ENCODE results near the gene MICAL2.
"Not testable (repeated sequence)": the region's sequence is repeated elsewhere in the genome, so short reads cannot be mapped to it uniquely, and the experiment has no call there.

The MICAL2 gene

DNA sequence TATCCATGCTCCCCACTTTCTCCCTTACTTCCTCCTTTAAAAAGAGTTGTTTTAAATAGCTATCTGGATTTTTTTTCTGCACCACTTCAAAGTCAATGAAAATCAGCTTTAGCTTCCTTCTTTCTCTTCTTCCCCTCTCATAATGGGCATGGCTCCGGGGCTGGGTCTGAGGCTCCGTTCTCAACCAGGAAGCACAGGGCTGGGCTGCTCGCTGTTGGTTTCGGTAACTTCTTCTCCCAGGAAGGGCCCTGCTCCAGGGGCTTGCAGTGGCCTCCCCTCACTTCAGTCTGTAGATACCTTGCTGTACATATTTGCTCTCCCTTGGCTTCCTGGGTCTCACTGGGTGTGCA, 23.8 kb downstream of the MICAL2 start:
- DNase-seq (ENCODE audit: low spot score) = no peak

DNA sequence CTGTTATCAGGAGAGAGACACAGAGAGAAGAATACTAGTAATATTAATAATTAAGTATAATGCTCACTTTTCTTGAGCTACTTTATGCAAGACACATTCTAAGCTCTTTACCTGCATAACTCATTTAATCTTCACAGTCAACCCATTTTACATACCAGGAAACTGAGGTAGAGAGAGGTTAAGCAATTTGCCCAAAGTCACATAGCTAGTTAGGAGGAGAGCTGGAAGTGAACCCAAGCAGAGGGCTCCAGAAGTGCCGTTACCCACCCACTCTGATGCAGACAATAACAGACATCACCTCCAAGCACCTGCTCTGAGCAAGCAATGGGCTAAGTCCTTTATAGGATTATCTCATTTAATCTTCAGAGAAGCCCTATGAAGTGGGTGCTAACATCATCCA, 24.8 kb downstream of the MICAL2 start:
- no peak for DNase-seq (ENCODE audit: low spot score)

DNA sequence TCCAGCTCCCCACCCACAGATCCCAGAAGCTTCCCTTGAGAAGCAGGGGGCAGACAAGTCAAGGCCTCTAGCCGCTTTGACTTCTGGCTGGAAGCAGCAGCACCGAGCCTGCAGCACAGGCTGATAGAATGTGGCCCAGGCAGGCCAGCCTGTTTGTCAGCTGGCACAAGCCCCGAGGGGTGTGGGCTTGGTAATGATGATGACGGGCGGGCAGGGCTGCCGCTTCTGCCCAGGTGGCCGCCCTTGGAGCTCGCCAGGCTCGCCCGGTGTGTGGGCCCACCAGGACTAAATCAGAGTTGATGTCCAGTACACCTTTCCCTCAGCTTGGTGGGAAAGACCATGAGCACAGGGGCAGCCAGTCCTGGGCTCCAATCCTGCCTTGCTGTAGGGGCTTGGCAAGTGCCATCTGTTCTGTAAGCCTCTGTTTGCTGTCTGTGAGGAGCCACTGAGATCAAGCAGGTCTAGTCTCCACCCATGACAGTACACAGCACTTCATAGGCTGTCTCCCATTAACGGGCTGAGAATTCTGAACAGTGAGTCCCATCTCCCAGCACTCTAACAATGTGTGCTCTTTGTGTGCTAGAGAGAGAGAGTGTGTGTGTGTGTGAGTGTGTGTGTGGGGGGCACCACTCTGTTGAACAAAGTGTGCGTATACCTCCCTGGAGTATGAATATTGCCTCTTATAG, 26.8 kb downstream of the MICAL2 start:
- no peak for DNase-seq (ENCODE audit: low spot score)

DNA sequence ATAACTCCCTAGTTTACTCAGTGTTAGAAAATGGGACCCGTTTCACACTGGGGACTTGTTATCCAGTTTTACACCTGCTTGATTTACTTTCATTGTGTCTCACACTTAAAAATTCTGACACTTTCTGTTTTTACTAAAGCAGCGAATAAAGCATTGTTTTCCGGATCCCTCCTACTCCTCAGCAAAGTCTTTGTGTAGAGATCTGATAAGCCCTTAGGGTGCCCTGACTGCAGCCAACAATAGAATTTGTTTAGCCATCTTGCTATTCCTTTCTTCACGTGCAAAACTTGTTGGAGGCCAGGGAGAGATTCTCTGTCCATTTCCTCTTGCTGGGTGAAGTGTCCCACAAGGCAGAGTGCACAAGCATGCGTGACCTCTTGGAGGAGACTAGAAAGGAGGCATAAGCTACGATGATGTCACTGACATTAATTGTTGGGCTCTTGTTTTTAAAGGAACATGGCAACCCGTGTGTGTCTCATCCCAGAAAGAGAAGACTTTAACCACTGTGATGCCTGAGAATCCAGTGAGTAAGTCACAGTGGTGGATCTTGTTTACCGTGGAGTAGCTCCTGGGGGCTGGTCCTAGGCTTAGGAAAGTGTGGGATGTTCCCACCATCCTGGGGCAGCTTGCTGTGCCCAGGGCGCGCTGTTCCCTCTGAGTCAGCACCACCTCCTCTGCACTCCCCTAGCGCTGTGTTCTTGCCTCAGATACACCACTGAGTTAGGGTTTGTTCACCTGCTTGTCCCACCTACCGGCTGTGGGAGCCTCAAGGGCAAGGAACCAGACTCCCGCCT, 27.7 kb downstream of the MICAL2 start:
- DNase-seq (ENCODE audit: low spot score) = peak; percentile 32

DNA sequence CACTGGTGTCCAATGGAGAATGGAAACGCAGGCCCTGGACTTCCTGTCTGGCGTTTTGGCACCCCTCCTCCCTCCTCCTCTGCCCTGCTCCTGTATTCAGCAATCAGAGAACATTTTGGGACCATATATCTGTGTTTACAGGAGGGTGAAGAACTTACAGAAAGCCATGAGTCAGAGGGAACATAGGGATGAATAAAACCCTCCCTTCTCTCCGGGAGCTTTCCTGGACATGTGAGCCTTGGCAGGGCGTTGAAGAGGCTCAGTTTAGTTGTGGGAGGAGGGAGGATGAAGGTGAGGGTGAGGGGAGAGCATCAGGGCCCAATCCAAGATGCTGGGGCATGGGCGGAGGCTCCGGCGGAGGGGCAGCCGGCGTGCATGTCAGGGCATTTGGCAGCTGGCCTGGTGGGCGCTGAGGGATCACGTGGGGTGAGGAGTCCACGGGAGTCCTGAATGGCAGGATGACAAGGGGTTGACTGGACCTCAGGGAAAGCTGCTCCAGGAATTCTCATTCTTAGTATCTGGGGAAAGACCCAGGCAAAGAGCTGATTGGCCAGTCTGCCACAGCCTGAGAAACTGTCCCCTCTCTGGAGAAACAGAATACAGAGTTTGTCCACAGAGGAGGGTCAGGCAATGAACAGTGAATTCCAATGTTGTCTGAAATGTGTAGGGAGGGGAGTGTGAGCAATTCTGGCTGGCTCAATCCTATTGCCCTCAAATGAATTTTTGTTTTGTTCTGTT, 28.9 kb downstream of the MICAL2 start:
- DNase-seq (ENCODE audit: low spot score) = peak; percentile 28

DNA sequence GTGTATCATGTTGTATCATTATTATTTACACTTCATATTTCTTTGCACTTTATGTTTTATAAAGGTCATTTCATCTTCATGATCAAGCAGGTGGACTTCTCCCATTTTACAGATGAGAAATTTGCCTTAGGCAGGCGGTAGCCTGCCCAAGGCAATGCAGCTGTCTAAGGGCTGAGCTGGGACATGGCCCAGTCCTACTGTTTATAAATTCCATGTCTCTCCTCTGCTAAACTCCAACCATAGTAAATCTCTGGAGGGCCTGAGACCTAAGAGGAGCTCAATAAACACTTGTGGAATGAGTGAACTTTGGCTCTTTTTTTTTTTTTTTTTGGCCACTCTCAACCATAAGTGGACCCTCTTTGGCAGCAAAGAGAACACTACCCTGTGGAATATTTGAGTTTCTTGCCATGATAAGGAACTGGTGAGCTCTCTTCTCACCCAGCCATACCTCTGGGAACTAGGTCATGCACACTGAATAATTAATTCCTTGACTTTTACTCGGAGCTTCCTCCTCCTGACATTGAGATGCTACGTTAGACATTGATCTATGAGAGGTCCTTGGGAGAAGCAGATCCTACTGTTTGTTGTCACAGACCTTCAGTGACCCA, 29.9 kb downstream of the MICAL2 start:
- no peak for DNase-seq (ENCODE audit: low spot score)

DNA sequence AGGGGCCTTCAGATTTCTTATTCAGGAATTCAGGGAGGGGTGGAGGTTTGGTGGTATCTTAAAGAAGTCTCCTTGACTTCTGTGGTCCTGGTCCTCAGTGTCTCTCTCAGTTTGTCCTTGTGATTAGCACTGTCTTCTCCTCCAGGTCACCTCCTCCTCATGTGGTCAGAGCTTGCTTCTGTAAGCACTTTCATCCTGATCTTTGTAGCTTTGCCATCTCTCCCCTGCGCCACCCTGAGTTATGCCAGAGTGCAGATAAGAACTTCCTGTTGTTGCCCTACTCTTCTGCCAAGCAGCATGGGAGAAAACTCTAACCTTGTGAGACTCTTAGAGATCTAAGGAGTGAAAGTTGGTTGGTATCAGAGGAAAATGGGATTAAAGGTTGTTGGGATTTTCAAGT, 30.9 kb downstream of the MICAL2 start:
- DNase-seq (ENCODE audit: low spot score) = no peak

DNA sequence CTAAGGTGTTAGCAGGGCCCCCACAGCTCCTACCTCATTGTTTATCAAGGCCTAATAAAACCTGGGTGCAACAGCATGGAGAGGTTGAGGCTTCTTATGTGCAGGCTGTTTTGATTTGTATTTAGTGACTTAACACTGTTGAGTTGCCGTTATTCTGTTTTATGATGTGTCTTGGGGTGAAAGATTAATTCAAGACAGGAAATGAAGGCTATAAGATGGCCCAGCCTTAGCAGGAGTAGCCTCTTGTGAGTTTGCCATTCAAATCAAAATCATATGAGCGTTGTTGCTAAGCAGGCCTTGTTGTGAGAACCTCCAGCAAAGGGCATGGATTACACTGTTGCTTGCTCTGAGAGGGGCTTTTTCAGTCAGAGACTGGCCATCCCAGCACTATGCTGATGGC, 31.8 kb downstream of the MICAL2 start:
- no peak for DNase-seq (ENCODE audit: low spot score)

DNA sequence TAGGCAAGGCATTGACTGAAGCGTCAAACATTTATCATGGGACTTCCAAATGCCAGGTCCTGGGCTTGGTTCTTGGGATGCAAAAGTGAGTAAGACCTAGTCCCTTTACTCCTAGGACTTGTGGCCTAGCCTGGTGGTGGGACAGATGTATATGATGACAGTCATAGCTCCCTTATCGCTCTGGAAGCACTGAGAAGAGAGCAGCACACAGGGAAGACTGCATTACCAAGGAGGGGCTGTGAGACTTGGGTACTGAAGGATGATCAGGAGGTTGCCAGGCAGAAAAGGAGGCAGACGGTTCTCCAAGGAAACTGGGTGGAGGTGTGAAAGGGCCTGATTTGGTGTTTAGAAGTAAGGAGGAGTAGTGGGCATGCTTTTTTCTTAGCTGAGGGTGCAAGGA, 32.5 kb downstream of the MICAL2 start:
- DNase-seq (ENCODE audit: low spot score) = no peak

DNA sequence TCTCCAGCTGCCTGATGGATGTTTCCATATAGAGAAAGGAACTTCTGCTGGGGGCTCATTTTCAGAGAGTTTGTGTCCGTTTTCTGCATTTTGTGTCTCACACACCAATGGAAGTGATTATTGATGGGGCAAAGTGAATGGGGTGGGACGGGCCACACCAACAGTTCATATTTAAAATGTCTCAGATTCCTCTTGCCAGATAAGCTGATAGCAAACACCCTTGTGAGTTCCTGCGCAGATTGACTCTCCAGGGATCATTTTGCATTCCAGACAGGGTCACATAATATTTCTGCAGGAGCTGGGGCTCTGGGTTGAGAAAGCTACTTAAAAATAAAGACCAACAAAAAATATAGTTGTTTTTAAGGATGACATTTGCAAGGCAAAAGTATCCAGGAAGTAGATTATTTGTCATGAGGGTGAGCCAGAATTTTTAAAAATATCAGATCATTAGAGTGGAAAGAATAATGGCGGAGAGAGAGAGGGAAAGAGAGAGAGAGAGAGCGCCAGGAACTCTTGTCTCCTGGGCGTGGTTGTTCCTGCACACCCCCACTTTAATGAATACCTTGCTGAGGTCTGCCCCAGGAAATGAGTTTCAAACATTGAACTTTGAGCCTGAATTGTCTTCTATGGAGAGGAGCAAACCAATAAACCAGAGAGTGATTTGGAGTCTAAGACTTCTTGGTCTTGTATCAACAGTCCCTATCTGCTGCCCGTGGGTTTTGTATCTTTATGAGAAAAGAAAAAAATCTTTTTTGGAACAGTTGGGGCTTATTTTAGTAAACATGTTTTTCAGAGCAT, 33.3 kb downstream of the MICAL2 start:
- no peak for DNase-seq (ENCODE audit: low spot score)

DNA sequence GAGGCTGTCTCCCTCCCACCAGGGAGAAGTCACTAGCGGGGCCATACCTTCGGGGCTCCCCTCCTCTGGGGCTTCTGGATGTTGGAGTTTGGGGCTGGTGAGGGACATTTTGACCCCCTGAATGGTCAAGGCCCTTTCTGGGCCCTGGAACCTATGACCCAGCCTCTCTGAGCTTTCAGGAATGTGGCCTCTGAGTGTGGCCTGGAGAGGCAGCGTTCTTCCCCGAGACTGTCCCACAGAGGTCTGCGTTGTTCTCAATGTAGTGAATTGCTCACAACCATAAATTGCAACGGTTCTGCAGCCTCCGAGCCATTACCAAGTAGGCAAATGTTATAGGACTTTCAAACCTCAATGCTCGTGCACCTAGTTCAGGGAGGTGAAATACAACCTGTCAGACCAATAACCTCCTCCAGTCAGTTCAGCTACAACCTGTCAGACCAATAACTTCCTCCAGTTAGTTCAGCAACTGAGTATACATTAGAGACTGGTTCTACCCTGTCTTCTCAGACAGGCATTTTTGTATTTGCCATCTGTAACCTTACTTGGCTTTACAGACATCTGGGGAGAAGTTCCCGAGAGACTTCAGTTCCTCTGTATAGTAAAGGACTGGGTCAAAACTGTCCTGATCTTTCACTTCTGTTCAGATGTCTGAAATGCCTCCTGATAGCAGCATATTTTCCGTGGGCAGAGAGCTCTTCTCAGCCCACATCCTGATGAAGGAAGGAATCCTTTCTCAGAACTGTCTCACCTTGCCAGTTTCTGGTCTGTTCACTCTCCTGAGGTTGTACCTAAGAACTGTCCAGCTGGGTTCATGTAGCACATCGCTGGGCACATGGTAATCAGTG, 34.2 kb downstream of the MICAL2 start:
- DNase-seq (ENCODE audit: low spot score) = no peak

DNA sequence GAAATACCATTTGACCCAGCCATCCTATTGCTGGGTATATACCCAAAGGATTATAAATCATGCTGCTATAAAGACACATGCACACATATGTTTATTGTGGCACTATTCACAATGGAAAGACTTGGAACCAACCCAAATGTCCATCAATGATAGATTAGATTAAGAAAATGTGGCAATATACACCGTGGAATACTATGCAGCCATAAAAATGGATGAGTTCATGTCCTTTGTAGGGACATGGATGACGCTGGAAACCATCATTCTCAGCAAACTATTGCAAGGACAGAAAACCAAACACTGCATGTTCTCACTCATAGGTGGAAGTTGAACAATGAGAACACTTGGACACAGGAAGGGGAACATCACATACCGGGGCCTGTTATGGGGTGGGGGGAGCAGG, 36.3 kb downstream of the MICAL2 start:
- DNase-seq (ENCODE audit: low spot score) = not testable (repeated sequence)

DNA sequence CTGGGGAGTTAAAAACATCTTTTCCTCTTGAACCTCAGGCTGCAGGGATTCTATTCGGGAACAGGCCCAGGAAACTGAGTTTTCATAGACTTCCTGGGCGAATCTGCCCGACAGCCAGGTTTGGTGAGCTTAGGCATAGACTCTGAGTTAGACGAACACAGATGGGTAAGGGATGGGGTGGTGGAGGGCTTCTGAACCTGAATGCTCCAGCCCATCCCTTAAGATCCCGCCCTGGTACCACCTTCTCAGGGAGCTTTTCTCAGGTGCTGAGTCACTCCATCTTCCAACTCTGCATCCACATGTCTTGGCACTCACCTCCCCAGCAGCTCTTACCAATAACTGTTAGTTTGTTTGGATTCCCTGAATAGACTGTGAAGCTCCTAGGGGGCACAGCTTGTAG, 37.4 kb downstream of the MICAL2 start:
- no peak for DNase-seq (ENCODE audit: low spot score)

DNA sequence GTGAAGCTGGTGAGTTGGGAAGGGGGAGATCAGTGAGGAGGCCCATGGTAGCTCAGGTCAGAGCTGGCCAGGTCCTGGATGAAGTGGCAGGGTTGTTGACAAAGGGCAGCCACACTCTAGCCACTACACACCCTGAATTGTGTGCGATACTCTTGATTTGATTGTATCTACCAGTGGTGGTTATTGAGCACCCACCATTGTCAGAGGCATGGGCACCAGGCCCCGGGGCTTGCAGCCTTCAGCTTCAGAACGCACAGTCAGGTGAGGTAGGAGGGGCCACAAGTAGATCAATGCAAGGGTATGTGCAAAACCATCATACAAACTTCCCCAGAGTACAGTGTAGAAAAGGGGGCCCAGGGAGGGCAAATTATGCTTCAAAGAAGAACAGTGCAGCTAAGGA, 38.1 kb downstream of the MICAL2 start:
- DNase-seq (ENCODE audit: low spot score) = no peak

DNA sequence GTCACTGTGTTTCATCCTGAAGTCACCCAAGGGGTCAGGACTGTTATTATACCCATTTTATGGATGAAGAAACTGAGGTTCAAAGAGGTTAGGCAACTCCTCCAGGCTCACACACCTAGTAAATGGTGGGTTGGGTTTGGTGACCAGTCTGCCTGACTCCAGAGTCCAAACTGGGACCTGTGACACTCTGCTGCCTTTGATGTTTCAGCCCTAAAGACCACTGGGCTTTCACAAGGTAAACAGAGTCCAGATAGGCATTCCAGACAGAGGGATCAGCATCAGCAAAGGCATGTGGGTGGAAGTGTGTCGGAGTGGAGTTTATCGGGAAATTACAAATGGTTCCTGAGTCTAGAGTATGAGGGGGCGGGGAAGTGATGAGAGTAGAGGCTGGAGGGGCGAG, 38.5 kb downstream of the MICAL2 start:
- DNase-seq (ENCODE audit: low spot score) = no peak

DNA sequence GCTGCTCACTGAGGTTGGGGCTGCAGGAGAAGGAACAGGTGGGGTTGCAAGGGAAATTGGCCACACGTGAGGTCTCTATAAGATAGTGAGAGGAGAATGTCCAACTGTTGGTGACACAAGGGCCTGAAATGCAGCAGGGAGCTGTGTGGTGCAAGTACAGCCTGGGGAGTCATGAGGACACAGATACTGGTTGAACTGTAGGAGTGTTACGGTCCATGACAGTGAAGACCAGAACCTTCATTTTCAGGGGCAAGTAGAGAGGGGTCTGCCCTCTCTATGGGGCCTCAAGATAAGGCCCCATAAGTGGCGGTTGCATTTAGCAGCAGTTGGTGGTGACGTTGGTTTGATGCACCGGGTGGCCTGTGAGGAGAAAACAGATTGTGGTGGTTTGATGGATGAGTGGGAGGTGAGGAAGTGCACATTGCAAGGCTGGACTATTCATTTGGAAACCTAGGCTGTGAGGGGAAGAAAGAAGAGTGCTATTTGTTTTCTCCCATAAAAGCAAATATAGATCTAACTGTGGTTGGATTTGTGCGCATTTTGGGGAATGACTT, 39.4 kb downstream of the MICAL2 start:
- DNase-seq (ENCODE audit: low spot score) = no peak

DNA sequence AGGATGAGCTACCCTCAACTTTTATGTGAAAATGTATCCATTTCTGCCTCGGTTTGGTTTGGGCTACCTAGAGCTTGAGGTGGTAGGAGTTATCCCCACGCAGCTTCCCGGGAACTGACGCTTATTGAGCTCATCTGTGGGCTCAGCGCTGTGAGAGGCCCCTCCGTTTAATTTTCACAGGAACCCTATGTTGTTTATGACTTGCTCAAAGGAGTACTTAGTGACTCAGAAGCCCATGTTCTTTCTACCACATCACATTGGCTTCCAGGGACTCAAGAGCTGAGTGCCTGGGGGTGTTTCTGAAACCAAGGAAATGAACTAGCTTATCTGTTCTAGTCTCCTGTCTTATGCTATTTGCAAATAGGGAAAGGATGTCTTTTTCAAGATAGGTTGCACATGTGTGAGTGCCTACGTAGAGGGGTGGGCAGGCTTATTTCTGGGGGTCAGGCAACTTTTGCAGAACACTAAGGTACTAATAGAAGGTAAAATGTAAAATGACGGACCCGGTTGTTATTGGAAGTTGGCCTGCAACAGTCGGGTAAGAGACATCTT, 40.5 kb downstream of the MICAL2 start:
- DNase-seq (ENCODE audit: low spot score) = no peak

DNA sequence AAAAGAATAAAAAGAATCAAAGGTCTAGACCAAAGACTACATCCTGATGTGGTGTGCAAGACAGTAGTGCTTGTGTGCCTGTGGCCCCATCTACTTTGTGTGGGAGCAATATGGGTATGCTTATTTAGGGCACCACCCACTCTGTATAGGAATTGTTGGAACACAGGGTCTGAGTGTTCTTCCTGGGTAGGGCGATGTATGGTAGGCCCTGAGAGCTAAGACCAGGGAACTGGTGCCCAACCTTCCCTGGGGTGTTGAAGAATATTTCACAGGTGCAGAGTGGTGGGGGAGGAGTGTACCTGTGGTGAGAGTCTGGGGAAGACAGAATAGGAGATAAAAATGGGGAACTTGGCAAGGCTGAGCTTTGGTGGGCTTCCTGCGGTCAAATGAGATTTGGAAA, 41.9 kb downstream of the MICAL2 start:
- DNase-seq (ENCODE audit: low spot score) = no peak

DNA sequence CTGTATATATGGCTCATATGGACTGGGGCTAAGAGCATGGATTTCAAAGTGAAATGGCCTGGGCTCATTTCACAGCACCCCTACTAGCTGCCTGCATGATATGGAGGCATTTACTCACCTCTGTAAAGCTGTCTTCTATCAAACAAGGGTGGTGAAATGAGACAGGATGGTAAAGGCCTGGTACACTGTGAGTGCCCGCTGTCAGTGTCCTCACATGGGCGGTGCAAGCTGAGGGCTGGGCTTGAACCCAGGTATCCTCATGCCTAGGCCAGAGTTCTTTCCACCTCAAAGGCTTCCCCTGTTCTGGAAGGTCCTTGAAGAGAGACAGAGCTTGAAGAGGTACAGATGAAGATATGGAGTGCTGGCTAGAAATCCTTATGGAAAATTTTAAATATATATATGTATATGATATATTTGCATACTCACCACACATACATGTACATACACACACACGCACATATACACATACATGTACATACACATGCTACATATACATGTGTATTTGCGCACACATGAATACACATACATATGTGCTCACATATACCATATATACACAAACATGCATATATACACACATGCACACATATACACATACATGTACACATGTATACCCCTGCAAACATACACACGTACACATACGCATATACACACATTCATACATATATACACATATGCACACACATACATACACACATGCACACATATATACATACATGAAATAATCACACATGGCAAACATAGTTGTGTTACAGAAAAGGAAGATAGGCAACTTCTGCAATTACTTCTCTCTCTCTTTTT, 44.7 kb downstream of the MICAL2 start:
- DNase-seq (ENCODE audit: low spot score) = no peak

DNA sequence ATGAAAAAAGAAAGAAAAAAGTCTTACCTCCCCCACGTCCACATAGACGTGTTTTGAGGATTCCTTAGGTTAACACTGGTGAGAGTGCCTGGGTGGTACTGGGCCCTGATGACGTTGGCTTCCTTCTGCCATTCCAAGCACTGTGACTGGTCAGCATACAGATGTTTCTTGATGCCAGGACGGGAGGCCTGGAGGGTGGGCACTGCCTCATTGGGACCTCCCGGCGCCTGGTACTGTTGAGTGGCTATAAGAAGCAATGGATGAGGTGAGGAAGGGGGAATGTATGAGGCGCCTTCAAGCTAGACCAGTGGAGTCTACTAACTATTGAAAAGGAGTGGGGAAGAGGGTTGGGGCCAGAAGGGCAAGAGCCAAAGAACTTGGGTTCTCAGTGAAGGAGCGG, 45.3 kb downstream of the MICAL2 start:
- DNase-seq (ENCODE audit: low spot score) = no peak
